ENCODE results near the gene MYO1H.

MYO1H gene

GRCh38 chr12:109494348-109494881, 146.7 kb downstream of the MYO1H start:
- no peaks in the 10 kb centered on the region for H3K4me1 ChIP-seq (ENCODE audit: control insufficient read depth, insufficient read depth, low read length)
- no peaks in the 10 kb centered on the region for H3K9me3 ChIP-seq (ENCODE audit: control insufficient read depth, insufficient read depth, low read depth, low read length)
- ChIA-PET POLR2A (no interaction called here), CTCF (interaction anchor here (0.7 to 1.5 kb wide), 4 partner anchors 9 to 470 kb away, joined by 3 to 4 read pairs (median 4); no protein-coding TSS in a partner anchor)
- TF ChIP-seq MEIS1 (CRISPR knock-in tag; IDR thresholded peaks at IDR 0.05; ENCODE audit: borderline replicate concordance): no peak
- TF ChIP-seq SP2 (tag by site-specific recombination; IDR thresholded peaks at IDR 0.05): no peak
- H3K27ac ChIP-seq (ENCODE audit: extremely low read depth, low read depth, low read length): no peak overlapping the region
- peaks cover 25 to 73% of the 10 kb centered on the region in 2 experiments for H3K36me3 ChIP-seq (ENCODE audit: control insufficient read depth in 2 of 2, insufficient read depth in 1 of 2, low read length in 2 of 2)
- H3K4me3 ChIP-seq (ENCODE audit: low read depth, low read length): no peak overlapping the region

DNA sequence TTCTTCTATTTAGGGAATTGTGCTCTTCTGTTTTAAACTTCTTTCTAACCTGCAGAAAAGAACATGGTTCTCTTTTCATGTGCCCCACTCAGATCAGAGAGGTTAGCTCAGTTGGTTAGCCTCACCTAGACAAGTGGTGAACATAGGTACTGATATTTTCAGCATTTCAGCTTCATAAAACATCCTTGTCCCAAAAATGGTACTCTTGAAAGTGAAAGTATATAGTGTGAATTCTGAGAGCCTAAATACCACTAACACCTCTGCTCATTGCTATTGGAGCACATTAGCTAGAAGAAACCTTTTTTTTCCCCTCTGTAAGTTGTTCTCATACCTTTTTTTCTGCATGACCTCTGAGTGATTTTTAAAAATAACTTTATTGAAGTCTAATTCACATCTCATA, 147.3 kb downstream of the MYO1H start:
- Histone ChIP-seq H3K4me1 (ENCODE audit: control insufficient read depth, insufficient read depth, low read length) (no peaks in the 10 kb centered on the region), H3K4me3 (ENCODE audit: low read depth, low read length) (no peak overlapping the region), H3K9me3 (ENCODE audit: control insufficient read depth, insufficient read depth, low read depth, low read length) (no peaks in the 10 kb centered on the region), H3K27ac (ENCODE audit: extremely low read depth, low read depth, low read length) (no peak overlapping the region), H3K36me3 (ENCODE audit: control insufficient read depth in 2 of 2, insufficient read depth in 1 of 2, low read length in 2 of 2) (peaks cover 20 to 69% of the 10 kb centered on the region in 2 experiments)
- TF ChIP-seq ZNF211 (tag by site-specific recombination; IDR thresholded peaks at IDR 0.05; ENCODE audit: low read depth) (no peak), ZNF473 (tag by site-specific recombination; IDR thresholded peaks at IDR 0.05) (no peak), ZNF354C (tag by site-specific recombination; IDR thresholded peaks at IDR 0.05; ENCODE audit: borderline replicate concordance, low read depth) (no peak), ZNF146 (tag by site-specific recombination; IDR thresholded peaks at IDR 0.05) (no peak), ZFP37 (tag by site-specific recombination; IDR thresholded peaks at IDR 0.05) (no peak), ZBTB26 (tag by site-specific recombination; optimal IDR thresholded peaks at IDR 0.05) (no peak), ZNF544 (tag by site-specific recombination; IDR thresholded peaks at IDR 0.05) (no peak), ZBTB7A (tag by site-specific recombination; IDR thresholded peaks at IDR 0.05; ENCODE audit: low read depth) (no peak), ZNF394 (tag by site-specific recombination; IDR thresholded peaks at IDR 0.05; ENCODE audit: borderline replicate concordance) (no peak)
- TF ChIP-seq, protein P1, sequence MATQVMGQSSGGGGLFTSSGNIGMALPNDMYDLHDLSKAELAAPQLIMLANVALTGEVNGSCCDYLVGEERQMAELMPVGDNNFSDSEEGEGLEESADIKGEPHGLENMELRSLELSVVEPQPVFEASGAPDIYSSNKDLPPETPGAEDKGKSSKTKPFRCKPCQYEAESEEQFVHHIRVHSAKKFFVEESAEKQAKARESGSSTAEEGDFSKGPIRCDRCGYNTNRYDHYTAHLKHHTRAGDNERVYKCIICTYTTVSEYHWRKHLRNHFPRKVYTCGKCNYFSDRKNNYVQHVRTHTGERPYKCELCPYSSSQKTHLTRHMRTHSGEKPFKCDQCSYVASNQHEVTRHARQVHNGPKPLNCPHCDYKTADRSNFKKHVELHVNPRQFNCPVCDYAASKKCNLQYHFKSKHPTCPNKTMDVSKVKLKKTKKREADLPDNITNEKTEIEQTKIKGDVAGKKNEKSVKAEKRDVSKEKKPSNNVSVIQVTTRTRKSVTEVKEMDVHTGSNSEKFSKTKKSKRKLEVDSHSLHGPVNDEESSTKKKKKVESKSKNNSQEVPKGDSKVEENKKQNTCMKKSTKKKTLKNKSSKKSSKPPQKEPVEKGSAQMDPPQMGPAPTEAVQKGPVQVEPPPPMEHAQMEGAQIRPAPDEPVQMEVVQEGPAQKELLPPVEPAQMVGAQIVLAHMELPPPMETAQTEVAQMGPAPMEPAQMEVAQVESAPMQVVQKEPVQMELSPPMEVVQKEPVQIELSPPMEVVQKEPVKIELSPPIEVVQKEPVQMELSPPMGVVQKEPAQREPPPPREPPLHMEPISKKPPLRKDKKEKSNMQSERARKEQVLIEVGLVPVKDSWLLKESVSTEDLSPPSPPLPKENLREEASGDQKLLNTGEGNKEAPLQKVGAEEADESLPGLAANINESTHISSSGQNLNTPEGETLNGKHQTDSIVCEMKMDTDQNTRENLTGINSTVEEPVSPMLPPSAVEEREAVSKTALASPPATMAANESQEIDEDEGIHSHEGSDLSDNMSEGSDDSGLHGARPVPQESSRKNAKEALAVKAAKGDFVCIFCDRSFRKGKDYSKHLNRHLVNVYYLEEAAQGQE (tag by site-specific recombination; IDR thresholded peaks at IDR 0.05): no peak
- CTCF ChIA-PET: interaction anchor here (0.7 to 0.8 kb wide), 2 partner anchors 67 to 470 kb away, joined by 3 to 4 read pairs; no protein-coding TSS in a partner anchor
- POLR2A ChIA-PET: no interaction called here

- CTCF ChIA-PET: no interaction called here
- no peaks in the 10 kb centered on the region for H3K9me3 ChIP-seq (ENCODE audit: control insufficient read depth, insufficient read depth, low read depth, low read length)
- no peak for TF ChIP-seq ZNF777 (tag by site-specific recombination; IDR thresholded peaks at IDR 0.05; ENCODE audit: borderline replicate concordance)
- no peak for TF ChIP-seq ZNF704 (tag by site-specific recombination; IDR thresholded peaks at IDR 0.05)
- TF ChIP-seq HOXD13 (CRISPR knock-in tag; IDR thresholded peaks at IDR 0.05; ENCODE audit: borderline replicate concordance): no peak
- TF ChIP-seq ZNF664 (tag by site-specific recombination; IDR thresholded peaks at IDR 0.05): no peak
- TF ChIP-seq ZNF350 (tag by site-specific recombination; IDR thresholded peaks at IDR 0.05): no peak
- TF ChIP-seq, protein P2, sequence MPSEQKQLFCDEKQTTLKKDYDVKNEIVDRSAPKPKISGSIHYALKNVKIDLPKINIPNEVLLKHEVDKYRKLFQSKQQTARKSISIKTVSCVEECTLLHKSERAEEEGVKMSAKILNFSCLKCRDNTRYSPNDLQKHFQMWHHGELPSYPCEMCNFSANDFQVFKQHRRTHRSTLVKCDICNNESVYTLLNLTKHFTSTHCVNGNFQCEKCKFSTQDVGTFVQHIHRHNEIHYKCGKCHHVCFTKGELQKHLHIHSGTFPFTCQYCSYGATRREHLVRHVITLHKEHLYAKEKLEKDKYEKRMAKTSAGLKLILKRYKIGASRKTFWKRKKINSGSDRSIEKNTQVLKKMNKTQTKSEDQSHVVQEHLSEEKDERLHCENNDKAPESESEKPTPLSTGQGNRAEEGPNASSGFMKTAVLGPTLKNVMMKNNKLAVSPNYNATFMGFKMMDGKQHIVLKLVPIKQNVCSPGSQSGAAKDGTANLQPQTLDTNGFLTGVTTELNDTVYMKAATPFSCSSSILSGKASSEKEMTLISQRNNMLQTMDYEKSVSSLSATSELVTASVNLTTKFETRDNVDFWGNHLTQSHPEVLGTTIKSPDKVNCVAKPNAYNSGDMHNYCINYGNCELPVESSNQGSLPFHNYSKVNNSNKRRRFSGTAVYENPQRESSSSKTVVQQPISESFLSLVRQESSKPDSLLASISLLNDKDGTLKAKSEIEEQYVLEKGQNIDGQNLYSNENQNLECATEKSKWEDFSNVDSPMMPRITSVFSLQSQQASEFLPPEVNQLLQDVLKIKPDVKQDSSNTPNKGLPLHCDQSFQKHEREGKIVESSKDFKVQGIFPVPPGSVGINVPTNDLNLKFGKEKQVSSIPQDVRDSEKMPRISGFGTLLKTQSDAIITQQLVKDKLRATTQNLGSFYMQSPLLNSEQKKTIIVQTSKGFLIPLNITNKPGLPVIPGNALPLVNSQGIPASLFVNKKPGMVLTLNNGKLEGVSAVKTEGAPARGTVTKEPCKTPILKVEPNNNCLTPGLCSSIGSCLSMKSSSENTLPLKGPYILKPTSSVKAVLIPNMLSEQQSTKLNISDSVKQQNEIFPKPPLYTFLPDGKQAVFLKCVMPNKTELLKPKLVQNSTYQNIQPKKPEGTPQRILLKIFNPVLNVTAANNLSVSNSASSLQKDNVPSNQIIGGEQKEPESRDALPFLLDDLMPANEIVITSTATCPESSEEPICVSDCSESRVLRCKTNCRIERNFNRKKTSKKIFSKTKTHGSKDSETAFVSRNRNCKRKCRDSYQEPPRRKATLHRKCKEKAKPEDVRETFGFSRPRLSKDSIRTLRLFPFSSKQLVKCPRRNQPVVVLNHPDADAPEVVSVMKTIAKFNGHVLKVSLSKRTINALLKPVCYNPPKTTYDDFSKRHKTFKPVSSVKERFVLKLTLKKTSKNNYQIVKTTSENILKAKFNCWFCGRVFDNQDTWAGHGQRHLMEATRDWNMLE (tag by site-specific recombination; conservative IDR thresholded peaks at IDR 0.05; ENCODE audit: low read depth): no peak
- no peak for TF ChIP-seq GLIS1 (tag by site-specific recombination; IDR thresholded peaks at IDR 0.05)
- TF ChIP-seq TRIM28 (IDR thresholded peaks at IDR 0.05; ENCODE audit: borderline replicate concordance, low read length): no peak
- TF ChIP-seq ZNF433 (tag by site-specific recombination; IDR thresholded peaks at IDR 0.05; ENCODE audit: low read depth): no peak
- TF ChIP-seq ZNF24 (tag by site-specific recombination; IDR thresholded peaks at IDR 0.05): no peak
Measured at GRCh38 chr12:109496306-109496705, 148.6 kb downstream of the MYO1H start.

More at GRCh38 chr12:109496306-109496705, 148.6 kb downstream of the MYO1H start:
- Histone ChIP-seq H3K36me3 (ENCODE audit: control insufficient read depth in 2 of 2, insufficient read depth in 1 of 2, low read length in 2 of 2) (peaks cover 8 to 67% of the 10 kb centered on the region in 2 experiments), H3K27ac (ENCODE audit: extremely low read depth, low read depth, low read length) (no peak overlapping the region), H3K4me1 (ENCODE audit: control insufficient read depth, insufficient read depth, low read length) (no peaks in the 10 kb centered on the region), H3K4me3 (ENCODE audit: low read depth, low read length) (no peak overlapping the region)
- POLR2A ChIA-PET: no interaction called here
